ENCODE data around the gene PPP1R1C. TPM values are rescaled to one million over a fixed set of nuclear protein-coding genes. Genes with fewer than 3 reads are reported as not detected.
"Not testable (repeated sequence)": the region's sequence is repeated elsewhere in the genome, so short reads cannot be mapped to it uniquely, and the experiment has no call there.

The PPP1R1C gene
- total RNA-seq, 2 donors from 2014 or later = 2.8 to 6.1 TPM

DNA sequence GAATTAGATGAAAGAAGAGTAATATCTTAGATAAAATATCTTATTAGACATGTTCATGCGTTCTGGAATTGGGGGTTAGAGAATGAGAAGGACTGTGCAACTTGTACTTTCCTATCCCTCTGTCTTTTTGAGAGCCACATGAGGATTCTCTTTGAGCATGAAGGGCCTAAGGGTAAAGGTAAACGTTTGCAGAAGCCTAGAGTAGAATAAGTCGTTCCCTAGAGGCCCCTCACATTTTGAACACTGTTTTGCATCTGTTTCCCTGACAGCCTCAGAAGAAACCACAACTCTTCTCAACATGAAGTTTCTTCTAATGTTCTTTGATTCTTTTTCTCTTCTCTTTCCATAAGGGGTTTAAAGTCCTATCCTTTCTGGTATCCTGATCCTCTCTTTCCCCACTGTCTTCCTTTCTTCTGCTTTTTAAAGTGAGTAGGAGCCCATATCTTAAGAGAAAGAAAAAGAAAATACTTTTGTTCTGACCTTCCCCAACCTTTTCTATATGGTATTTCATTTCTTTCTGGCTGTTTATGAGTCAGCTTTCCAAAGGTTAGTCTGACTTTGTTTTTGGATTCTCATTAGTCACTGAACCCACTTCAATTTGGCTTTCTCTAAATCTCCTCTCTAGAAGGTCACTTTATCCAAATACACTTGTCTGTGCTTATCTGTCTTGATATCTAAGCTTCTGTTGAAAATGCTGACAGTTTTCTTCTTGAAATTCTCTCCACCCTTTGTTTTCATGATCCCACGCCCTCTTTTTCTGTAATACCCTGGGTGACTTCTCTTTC lies 34.8 kb downstream of the PPP1R1C start:
- no peak overlapping the region for H3K4me3 ChIP-seq (ENCODE audit: low read length)
- no peak for DNase-seq
- no peaks in the 10 kb centered on the region for H3K4me1 Mint-ChIP-seq
- no peak overlapping the region for H3K4me3 Mint-ChIP-seq
- no peaks in the 10 kb centered on the region for H3K4me1 ChIP-seq (ENCODE audit: control insufficient read depth, insufficient read depth, low read length)
- peaks cover 17% of the 10 kb centered on the region for H3K9me3 Mint-ChIP-seq
- no peak for TF ChIP-seq CTCF (conservative IDR thresholded peaks at IDR 0.05)
- no peak overlapping the region for H3K9ac ChIP-seq (ENCODE audit: extremely low read depth, low read length, poor library complexity, severe bottlenecking)
- no peak overlapping the region for H3K27ac ChIP-seq (ENCODE audit: low read depth, low read length)
- no peaks in the 10 kb centered on the region for H3K27me3 ChIP-seq (ENCODE audit: control insufficient read depth, insufficient read depth, low read length, poor library complexity, severe bottlenecking)
- H3K27me3 Mint-ChIP-seq (ENCODE audit: insufficient read depth) = no peaks in the 10 kb centered on the region
- H3K9me3 ChIP-seq (ENCODE audit: control insufficient read depth, low read length) = peaks cover 23% of the 10 kb centered on the region
- H3K36me3 Mint-ChIP-seq (ENCODE audit: low read depth) = no peaks in the 10 kb centered on the region
- H3K36me3 ChIP-seq (ENCODE audit: control insufficient read depth, insufficient read depth, low read length) = no peaks in the 10 kb centered on the region
- 64% methylated on average over 4 of the region's 4 CpGs; no CpG with 5 or more reads in 1 of the 2 experiments for WGBS, 2 experiments (ENCODE audit: insufficient coverage in 1 of 2, insufficient read length in 1 of 2)
- no peak overlapping the region for H3K27ac Mint-ChIP-seq

- H3K36me3 Mint-ChIP-seq (ENCODE audit: low read depth) = no peaks in the 10 kb centered on the region
- Histone ChIP-seq H3K9me3 (ENCODE audit: control insufficient read depth, low read length) (peaks cover 23% of the 10 kb centered on the region), H3K27me3 (ENCODE audit: control insufficient read depth, insufficient read depth, low read length, poor library complexity, severe bottlenecking) (no peaks in the 10 kb centered on the region), H3K36me3 (ENCODE audit: control insufficient read depth, insufficient read depth, low read length) (no peaks in the 10 kb centered on the region), H3K9ac (ENCODE audit: extremely low read depth, low read length, poor library complexity, severe bottlenecking) (no peak overlapping the region), H3K27ac (ENCODE audit: low read depth, low read length) (no peak overlapping the region), H3K4me3 (ENCODE audit: low read length) (no peak overlapping the region), H3K4me1 (ENCODE audit: control insufficient read depth, insufficient read depth, low read length) (no peaks in the 10 kb centered on the region)
- DNase-seq = no peak
- no peak for TF ChIP-seq CTCF (conservative IDR thresholded peaks at IDR 0.05)
- H3K4me3 Mint-ChIP-seq = no peak overlapping the region
- no peak overlapping the region for H3K27ac Mint-ChIP-seq
- no peaks in the 10 kb centered on the region for H3K4me1 Mint-ChIP-seq
- H3K9me3 Mint-ChIP-seq = peaks cover 17% of the 10 kb centered on the region
- H3K27me3 Mint-ChIP-seq (ENCODE audit: insufficient read depth) = no peaks in the 10 kb centered on the region
Measured at GRCh38 chr2:182023235-182023634, 37.6 kb downstream of the PPP1R1C start.

- H3K36me3 ChIP-seq (ENCODE audit: control insufficient read depth, insufficient read depth, low read length); H3K27me3 ChIP-seq (ENCODE audit: control insufficient read depth, insufficient read depth, low read length, poor library complexity, severe bottlenecking); DNase-seq; H3K36me3 Mint-ChIP-seq (ENCODE audit: low read depth); H3K9me3 Mint-ChIP-seq; H3K4me1 Mint-ChIP-seq; H3K27ac ChIP-seq (ENCODE audit: low read depth, low read length); H3K9me3 ChIP-seq (ENCODE audit: control insufficient read depth, low read length); H3K27me3 Mint-ChIP-seq (ENCODE audit: insufficient read depth); H3K4me1 ChIP-seq (ENCODE audit: control insufficient read depth, insufficient read depth, low read length): not testable (repeated sequence)
- Mint-ChIP-seq H3K4me3 (peak overlapping the region; percentile 84), H3K27ac (peak overlapping the region; percentile 95)
- WGBS, 2 experiments (ENCODE audit: insufficient coverage in 1 of 2, insufficient read length in 1 of 2) = 18 to 32% methylated on average over 6 to 17 of the region's 21 CpGs
- H3K9ac ChIP-seq (ENCODE audit: extremely low read depth, low read length, poor library complexity, severe bottlenecking) = peak overlapping the region; percentile 47
- peak overlapping the region; percentile 82 for H3K4me3 ChIP-seq (ENCODE audit: low read length)
Measured at GRCh38 chr2:182030875-182031274, 45.2 kb downstream of the PPP1R1C start.

GRCh38 chr2:182031956-182032355 lies 46.3 kb downstream of the PPP1R1C start:
- H3K36me3 Mint-ChIP-seq (ENCODE audit: low read depth) = no peaks in the 10 kb centered on the region
- H3K27me3 Mint-ChIP-seq (ENCODE audit: insufficient read depth) = no peaks in the 10 kb centered on the region
- no peaks in the 10 kb centered on the region for H3K4me1 Mint-ChIP-seq
- H3K27me3 ChIP-seq (ENCODE audit: control insufficient read depth, insufficient read depth, low read length, poor library complexity, severe bottlenecking) = no peaks in the 10 kb centered on the region
- H3K36me3 ChIP-seq (ENCODE audit: control insufficient read depth, insufficient read depth, low read length) = no peaks in the 10 kb centered on the region
- no peak overlapping the region for H3K27ac ChIP-seq (ENCODE audit: low read depth, low read length)
- no peak overlapping the region for H3K9ac ChIP-seq (ENCODE audit: extremely low read depth, low read length, poor library complexity, severe bottlenecking)
- H3K9me3 Mint-ChIP-seq = peaks cover 2% of the 10 kb centered on the region
- no peaks in the 10 kb centered on the region for H3K4me1 ChIP-seq (ENCODE audit: control insufficient read depth, insufficient read depth, low read length)
- WGBS, 2 experiments (ENCODE audit: insufficient coverage in 1 of 2, insufficient read length in 1 of 2) = 89 to 92% methylated on average over 2 of the region's 2 CpGs
- no peak for DNase-seq
- no peaks in the 10 kb centered on the region for H3K9me3 ChIP-seq (ENCODE audit: control insufficient read depth, low read length)
- no peak overlapping the region for H3K27ac Mint-ChIP-seq
- no peak for TF ChIP-seq CTCF (conservative IDR thresholded peaks at IDR 0.05)
- no peak overlapping the region for H3K4me3 ChIP-seq (ENCODE audit: low read length)
- no peak overlapping the region for H3K4me3 Mint-ChIP-seq
